ENCODE measurements around the gene SLC15A1. TPM values are rescaled to one million over a fixed set of nuclear protein-coding genes. Genes with fewer than 3 reads are reported as not detected.
A peak's percentile ranks its signal among the peaks of the same experiment; 100 is the strongest.

Gene SLC15A1
- total RNA-seq, 2 experiments from 2014 or later, result not detected

GRCh38 chr13:98675837-98676236, 76.6 kb downstream of the SLC15A1 start:
- Histone ChIP-seq H3K9me3 (ENCODE audit: control insufficient read depth in 1 of 2, insufficient read depth in 1 of 2, low read length in 2 of 2) (no peaks in the 10 kb centered on the region), H3K4me1 (ENCODE audit: insufficient read depth, low read length) (peaks cover 6% of the 10 kb centered on the region), H3K27me3 (ENCODE audit: control insufficient read depth in 1 of 2, insufficient read depth in 2 of 2, low read length in 2 of 2) (no peaks in the 10 kb centered on the region), H3K36me3 (ENCODE audit: insufficient read depth, low read length) (no peaks in the 10 kb centered on the region), H3K4me3 (ENCODE audit: low read length) (no peak overlapping the region), H3K27ac (ENCODE audit: low read depth in 1 of 2, low read length in 2 of 2) (no peak overlapping the region)
- no peak overlapping the region for H3K4me3 Mint-ChIP-seq
- no peaks in the 10 kb centered on the region for H3K27me3 Mint-ChIP-seq
- H3K36me3 Mint-ChIP-seq (ENCODE audit: low read depth), result no peaks in the 10 kb centered on the region
- intact Hi-C loops (cut with DNase I, micrococcal nuclease), result loop anchor here in 1 of 2 experiments (10.0 kb wide), 2 partner anchors 331 to 651 kb away; no protein-coding TSS in a partner anchor
- ATAC-seq (ENCODE audit: poor library complexity) (no peak), DNase-seq (no peak)
- no peak overlapping the region for H3K27ac Mint-ChIP-seq
- no peaks in the 10 kb centered on the region for H3K9me3 Mint-ChIP-seq
- POLR2A ChIA-PET, result no interaction called here
- H3K4me1 Mint-ChIP-seq (ENCODE audit: low read depth), result no peaks in the 10 kb centered on the region
- TF ChIP-seq CTCF (IDR thresholded peaks at IDR 0.05), result no peak
- CTCF ChIA-PET, result no interaction called here

- CTCF ChIA-PET, result no interaction called here
- no peak for TF ChIP-seq CTCF (IDR thresholded peaks at IDR 0.05)
Measured at GRCh38 chr13:98675066-98675465, 77.4 kb downstream of the SLC15A1 start.

GRCh38 chr13:98672947-98673613, 79.4 kb downstream of the SLC15A1 start:
- Mint-ChIP-seq H3K4me1 (ENCODE audit: low read depth) (no peaks in the 10 kb centered on the region), H3K27ac (no peak overlapping the region), H3K9me3 (no peaks in the 10 kb centered on the region), H3K27me3 (no peaks in the 10 kb centered on the region), H3K36me3 (ENCODE audit: low read depth) (no peaks in the 10 kb centered on the region), H3K4me3 (no peak overlapping the region)
- ChIA-PET POLR2A (interaction anchor here (1.0 kb wide), 1 partner anchor 227 kb away, joined by 4 read pairs; no protein-coding TSS in a partner anchor), CTCF (interaction anchor here (0.5 to 2.2 kb wide), 6 partner anchors 14 to 1261 kb away, joined by 3 to 9 read pairs (median 3); no protein-coding TSS in a partner anchor)
- peaks cover 6% of the 10 kb centered on the region for H3K4me1 ChIP-seq (ENCODE audit: insufficient read depth, low read length)
- ATAC-seq (ENCODE audit: poor library complexity), result peak; percentile 46
- H3K36me3 ChIP-seq (ENCODE audit: insufficient read depth, low read length), result no peaks in the 10 kb centered on the region
- intact Hi-C loops (cut with DNase I, micrococcal nuclease), result loop anchor here (1.0 to 10.0 kb wide), 5 partner anchors 228 to 818 kb away; no protein-coding TSS in a partner anchor
- no peaks in the 10 kb centered on the region for H3K27me3 ChIP-seq (ENCODE audit: control insufficient read depth in 1 of 2, insufficient read depth in 2 of 2, low read length in 2 of 2)
- H3K9me3 ChIP-seq (ENCODE audit: control insufficient read depth in 1 of 2, insufficient read depth in 1 of 2, low read length in 2 of 2), result no peaks in the 10 kb centered on the region
- TF ChIP-seq CTCF (IDR thresholded peaks at IDR 0.05), result peak; percentile 79
- no peak overlapping the region for H3K27ac ChIP-seq (ENCODE audit: low read depth in 1 of 2, low read length in 2 of 2)
- no peak overlapping the region for H3K4me3 ChIP-seq (ENCODE audit: low read length)
- peak; percentile 19 to 75 (median 34) for DNase-seq

More at GRCh38 chr13:98675066-98675465, 77.4 kb downstream of the SLC15A1 start:
- no peaks in the 10 kb centered on the region for H3K4me1 Mint-ChIP-seq (ENCODE audit: low read depth)
- no peaks in the 10 kb centered on the region for H3K36me3 ChIP-seq (ENCODE audit: insufficient read depth, low read length)
- intact Hi-C loops (cut with DNase I, micrococcal nuclease), result loop anchor here in 1 of 2 experiments (10.0 kb wide), 2 partner anchors 330 to 650 kb away; no protein-coding TSS in a partner anchor
- H3K27ac ChIP-seq (ENCODE audit: low read depth in 1 of 2, low read length in 2 of 2), result no peak overlapping the region
- DNase-seq (no peak), ATAC-seq (ENCODE audit: poor library complexity) (no peak)
- H3K9me3 ChIP-seq (ENCODE audit: control insufficient read depth in 1 of 2, insufficient read depth in 1 of 2, low read length in 2 of 2), result no peaks in the 10 kb centered on the region
- no peak overlapping the region for H3K4me3 Mint-ChIP-seq
- H3K27me3 ChIP-seq (ENCODE audit: control insufficient read depth in 1 of 2, insufficient read depth in 2 of 2, low read length in 2 of 2), result no peaks in the 10 kb centered on the region
- POLR2A ChIA-PET, result no interaction called here
- no peak overlapping the region for H3K4me3 ChIP-seq (ENCODE audit: low read length)
- no peak overlapping the region for H3K27ac Mint-ChIP-seq
- H3K9me3 Mint-ChIP-seq, result no peaks in the 10 kb centered on the region
- peaks cover 6% of the 10 kb centered on the region for H3K4me1 ChIP-seq (ENCODE audit: insufficient read depth, low read length)
- no peaks in the 10 kb centered on the region for H3K27me3 Mint-ChIP-seq
- H3K36me3 Mint-ChIP-seq (ENCODE audit: low read depth), result no peaks in the 10 kb centered on the region

Measured in CD4-positive, alpha-beta T cell (primary cell).